ENCODE results near the gene DENND1C. TPM values are rescaled to one million over a fixed set of nuclear protein-coding genes. Genes with fewer than 3 reads are reported as not detected.

DENND1C gene
- total and polyA plus RNA-seq, 2 of the 8 experiments (the other 6 are each of a cell fraction or from before 2014, with no cell fraction given): 3.6 to 4.0 TPM

DNA sequence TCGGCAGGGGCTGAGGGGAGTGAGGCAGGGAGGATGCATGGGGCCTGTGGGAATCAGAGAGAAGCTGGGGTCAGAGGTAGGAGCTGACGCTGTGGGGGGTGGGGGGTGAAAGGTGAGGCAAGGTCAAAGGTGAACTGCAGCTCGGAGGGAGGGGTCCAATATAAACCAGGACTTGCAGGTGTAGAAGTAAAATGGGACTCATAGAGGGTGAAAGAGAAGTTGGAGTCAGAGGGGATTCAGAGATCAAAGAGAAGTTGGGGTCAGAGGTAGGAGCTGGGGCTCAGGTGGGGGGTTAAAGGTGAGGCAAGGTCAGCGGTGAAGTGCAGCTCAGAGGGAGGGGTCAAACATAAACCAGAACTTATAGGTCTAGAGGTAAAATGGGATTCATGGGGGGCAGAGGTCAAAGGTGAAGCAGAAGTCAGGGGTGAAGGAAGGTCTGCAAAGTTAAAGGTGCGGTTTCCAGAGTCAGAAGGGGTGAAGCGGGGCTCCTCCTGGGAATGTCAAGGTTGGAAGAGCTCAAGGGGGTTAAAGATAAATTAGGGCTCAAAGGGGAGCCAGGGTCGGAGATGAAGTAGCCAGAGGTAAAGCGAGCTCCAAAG lies 12.9 kb upstream of the DENND1C start:
- Histone ChIP-seq H3K23me2 (ENCODE audit: low read depth, low read length) (no peaks in the 10 kb centered on the region), H3K27me3 (replicated peaks in 1 of 4; ENCODE audit: control insufficient read depth in 3 of 4, extremely low read depth in 1 of 4, insufficient read depth in 3 of 4, low read length in 3 of 4) (peaks cover 0 to 2% (median 0%) of the 10 kb centered on the region in 4 experiments; a peak in 1 of 7 replicates), H3K23ac (ENCODE audit: insufficient read length) (no peak overlapping the region), H3K4ac (replicated peaks; ENCODE audit: insufficient read length, low read depth, low read length) (no peak overlapping the region), H4K5ac (ENCODE audit: insufficient read length, low read depth, low read length) (no peak overlapping the region), H4K91ac (replicated peaks; ENCODE audit: insufficient read length, low read length) (no peak overlapping the region), H3K79me1 (ENCODE audit: low read depth, low read length) (no peaks in the 10 kb centered on the region), H3K36me3 (ENCODE audit: control insufficient read depth in 2 of 4, insufficient read depth in 4 of 4, low read length in 3 of 4) (peaks cover 0 to 5% (median under 1%) of the 10 kb centered on the region in 4 experiments; a peak in 1 of 8 replicates), H3K56ac (replicated peaks; ENCODE audit: insufficient read length, low read depth, low read length) (no peak overlapping the region), H3K18ac (ENCODE audit: extremely low read depth, low read length) (no peak overlapping the region), H3K79me2 (ENCODE audit: control insufficient read depth in 1 of 2, insufficient read depth in 2 of 2, low read length in 2 of 2) (no peaks in the 10 kb centered on the region), H2AK5ac (ENCODE audit: low read depth, low read length) (no peak overlapping the region), H3K9ac (replicated peaks in 1 of 4; ENCODE audit: extremely low read depth in 1 of 4, low read depth in 3 of 4, low read length in 3 of 4) (no peak overlapping the region), H2BK15ac (ENCODE audit: low read length) (no peak overlapping the region), H2BK120ac (replicated peaks; ENCODE audit: low read depth, low read length) (no peak overlapping the region), H3K4me2 (ENCODE audit: insufficient read depth in 1 of 2, low read depth in 2 of 2, low read length in 2 of 2) (no peak overlapping the region), H2AFZ (ENCODE audit: low read length) (no peak overlapping the region), H3K4me1 (replicated peaks in 1 of 4; ENCODE audit: control insufficient read depth in 3 of 4, insufficient read depth in 4 of 4, low read length in 3 of 4) (no peaks in the 10 kb centered on the region), H2BK20ac (ENCODE audit: low read length) (no peak overlapping the region), H3K27ac (ENCODE audit: low read depth, low read length) (no peak overlapping the region), H2BK12ac (ENCODE audit: low read depth, low read length) (no peak overlapping the region), H3K14ac (ENCODE audit: insufficient read length) (no peak overlapping the region), H2BK5ac (ENCODE audit: low read depth, low read length) (no peak overlapping the region), H4K20me1 (replicated peaks in 1 of 2; ENCODE audit: control insufficient read depth in 1 of 2, insufficient read depth in 2 of 2, low read length in 2 of 2) (no peaks in the 10 kb centered on the region), H3K4me3 (ENCODE audit: extremely low read depth in 1 of 4, insufficient read depth in 2 of 4, low read depth in 3 of 4, low read length in 4 of 4) (no peak overlapping the region), H3K9me3 (ENCODE audit: insufficient read depth in 2 of 2, low read depth in 1 of 2, low read length in 1 of 2) (no peaks in the 10 kb centered on the region), H4K8ac (ENCODE audit: extremely low read depth, insufficient read depth, low read length) (no peak overlapping the region)
- DNase-seq (ENCODE audit: low read depth in 1 of 2, low spot score in 2 of 2) (no peak), FAIRE-seq (no peak)
- ChIA-PET CTCF (ENCODE audit: partially characterized antibody) (interaction anchor here (0.8 kb wide), 2 partner anchors 14 to 18 kb away, joined by 3 read pairs; no protein-coding TSS in a partner anchor), POLR2A (ENCODE audit: partially characterized antibody) (interaction anchor here (0.6 to 1.0 kb wide), 2 partner anchors 10 to 578 kb away, joined by 3 read pairs; no protein-coding TSS in a partner anchor)
- 91% methylated on average over 7 of the region's 8 CpGs; no CpG with 5 or more reads in 1 of the 2 experiments for WGBS, 2 experiments (ENCODE audit: extremely low coverage in 1 of 2, insufficient coverage in 1 of 2, insufficient read length in 1 of 2, insufficient replicate concordance in 2 of 2, low coverage in 1 of 2, low lambda C conversion rate in 2 of 2, missing lambda C conversion rate in 1 of 2)
